Stimulated activated CD8-positive, alpha-beta memory T cell treated with anti-CD3 and anti-CD28 coated beads, Interleukin-12 subunit alpha, Interleukin-12 subunit beta, amount 100 ng/mL, for 24 hours (primary cell): ENCODE measurements around the gene IQGAP3.

Source experiments
- DNase-seq: peaks from one replicate; pipeline ENCODE4 v3.0.0-alpha.2; 2020; ENCODE audit errors: extremely low read depth

IQGAP3 gene

GRCh38 chr1:156496211-156496761, 76.1 kb downstream of the IQGAP3 start:
- no peak for DNase-seq

DNA sequence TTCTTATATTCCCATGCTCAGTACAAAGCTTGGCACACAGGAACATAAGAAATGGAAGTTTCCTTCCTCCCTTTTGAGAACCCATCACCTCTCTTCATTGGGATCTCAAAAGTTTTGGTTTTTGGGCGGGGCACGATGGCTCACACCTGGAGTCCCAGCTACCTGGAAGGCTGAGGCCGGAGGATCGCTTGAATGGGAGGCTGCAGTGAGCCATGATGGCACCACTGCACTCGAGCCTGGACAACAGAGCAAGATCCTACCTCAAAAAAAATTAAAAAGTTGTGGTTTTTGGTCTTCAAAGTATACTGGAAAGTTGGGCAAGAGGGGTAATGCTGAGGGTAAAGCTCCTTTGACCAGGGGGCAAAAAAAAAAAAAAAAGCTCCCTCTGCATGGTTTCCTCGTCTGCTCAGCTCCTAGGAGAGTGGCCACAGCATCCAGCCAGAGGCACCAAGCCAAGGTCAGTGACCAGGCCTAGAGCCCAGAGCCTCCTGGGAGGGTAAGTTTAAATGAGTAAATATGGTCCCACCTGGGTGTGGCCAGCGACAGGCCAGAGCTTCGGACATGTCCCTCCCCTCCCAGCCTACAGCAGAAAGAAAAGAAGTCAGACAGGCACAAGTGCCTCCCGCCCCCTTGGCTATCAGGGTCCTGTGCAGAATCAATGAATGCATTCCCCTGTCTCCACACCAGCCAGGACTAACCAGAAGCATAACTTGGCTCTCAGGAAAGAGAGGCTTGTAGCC, 76.8 kb downstream of the IQGAP3 start:
- DNase-seq: no peak

DNA sequence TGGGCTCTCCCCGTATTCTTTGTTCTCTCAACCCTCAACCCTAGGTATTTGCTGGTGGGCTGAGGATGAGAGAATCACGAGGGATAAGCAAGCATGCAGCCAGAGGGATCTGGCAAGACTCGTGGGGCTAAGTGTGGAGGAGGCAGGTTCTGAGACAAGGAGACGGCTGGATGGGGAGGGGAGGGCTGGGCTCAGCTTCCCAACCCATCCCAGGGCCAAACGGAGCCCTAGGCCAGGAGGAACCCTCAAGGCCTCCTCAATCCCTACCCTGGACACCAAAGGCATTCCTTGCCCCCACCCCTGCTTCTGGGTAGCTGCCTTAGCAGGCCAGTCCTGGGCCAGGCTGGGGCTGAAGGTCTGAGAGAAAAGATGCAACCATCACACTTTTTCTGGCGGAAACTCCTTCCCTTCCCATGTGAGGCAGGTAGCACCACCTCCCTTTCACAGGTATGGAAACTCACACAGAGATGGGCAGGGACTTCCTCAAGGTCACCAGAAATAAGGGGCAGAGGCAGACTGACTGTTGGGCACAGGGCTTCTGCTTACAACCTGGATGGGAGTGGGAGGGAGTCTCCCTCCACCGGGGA, 78.0 kb downstream of the IQGAP3 start:
- no peak for DNase-seq

- DNase-seq: no peak
Observed at GRCh38 chr1:156493742-156494141, 78.6 kb downstream of the IQGAP3 start.

- no peak for DNase-seq
Observed at GRCh38 chr1:156493154-156493631, 79.2 kb downstream of the IQGAP3 start.

- no peak for DNase-seq
Observed at GRCh38 chr1:156492591-156493080, 79.7 kb downstream of the IQGAP3 start.

DNA sequence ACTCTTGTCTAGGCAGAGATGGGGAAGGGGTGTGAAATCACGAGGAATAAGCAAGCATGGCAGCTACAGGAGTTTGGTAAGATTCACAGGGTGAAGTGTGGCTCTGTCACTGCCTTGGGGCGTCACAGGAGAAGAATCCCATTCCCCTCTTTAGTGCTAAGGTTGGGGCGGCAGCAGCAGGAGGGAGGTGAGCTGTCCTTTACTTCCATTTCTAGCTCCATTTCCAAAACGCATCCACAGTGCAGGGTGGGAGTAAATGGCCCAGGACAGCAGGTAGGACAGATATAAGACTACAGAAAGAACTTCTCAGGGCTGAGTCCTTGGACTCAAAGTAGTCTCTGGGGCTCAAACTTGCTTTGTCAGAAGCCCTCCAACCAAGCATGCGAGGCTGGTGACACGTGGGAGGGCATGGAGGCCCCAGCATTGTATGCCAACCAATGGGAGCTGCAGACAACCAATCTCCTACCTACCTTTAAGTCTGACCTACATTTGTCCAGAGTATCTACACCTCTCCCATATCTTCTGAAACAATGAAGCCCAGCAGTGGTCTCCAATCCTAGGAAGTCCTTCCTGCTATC, 80.3 kb downstream of the IQGAP3 start:
- no peak for DNase-seq

- no peak for DNase-seq
Observed at GRCh38 chr1:156491151-156491949, 81.0 kb downstream of the IQGAP3 start.

- no peak for DNase-seq
Observed at GRCh38 chr1:156490401-156491032, 81.8 kb downstream of the IQGAP3 start.

GRCh38 chr1:156489935-156490293, 82.5 kb downstream of the IQGAP3 start:
- no peak for DNase-seq

DNA sequence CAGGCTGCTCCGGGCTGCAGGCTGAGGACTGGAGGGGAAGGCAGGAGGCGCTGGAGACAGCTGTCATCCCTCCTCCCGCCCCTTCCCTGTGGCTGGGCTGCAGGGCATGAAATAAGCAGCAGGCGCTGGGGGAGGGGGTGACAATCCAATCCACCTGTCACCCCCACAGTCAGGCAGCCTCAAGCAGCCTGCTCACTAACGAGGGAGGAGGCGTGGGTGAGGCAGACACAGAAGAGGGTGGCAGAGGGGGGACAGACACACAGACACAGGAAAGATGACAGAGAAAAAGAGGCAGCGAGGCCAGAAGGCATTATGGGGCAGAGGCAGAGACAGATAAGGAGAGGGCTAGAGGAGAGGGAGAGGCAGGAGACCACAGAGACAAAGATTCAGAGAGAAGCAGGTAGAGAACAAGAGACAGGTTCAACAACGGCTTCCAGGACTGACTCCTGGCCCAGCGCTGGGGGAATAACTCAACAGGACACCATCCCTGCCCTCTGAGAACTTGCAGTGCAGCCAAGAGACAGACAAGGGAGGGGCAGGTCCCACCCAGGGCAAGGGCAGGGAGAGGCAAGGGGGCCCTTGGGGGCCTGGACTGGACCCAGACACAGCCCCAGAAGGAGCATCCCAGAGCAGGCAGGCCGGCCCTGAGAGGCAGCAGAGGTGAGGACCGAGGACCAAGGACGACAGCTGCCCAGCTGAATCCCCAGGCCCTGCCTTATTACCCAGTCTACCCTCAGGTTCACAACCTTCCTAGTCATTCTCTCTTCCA, 83.0 kb downstream of the IQGAP3 start:
- no peak for DNase-seq

GRCh38 chr1:156488566-156489165, 83.7 kb downstream of the IQGAP3 start:
- no peak for DNase-seq

GRCh38 chr1:156487862-156488261, 84.5 kb downstream of the IQGAP3 start:
- DNase-seq: no peak

DNA sequence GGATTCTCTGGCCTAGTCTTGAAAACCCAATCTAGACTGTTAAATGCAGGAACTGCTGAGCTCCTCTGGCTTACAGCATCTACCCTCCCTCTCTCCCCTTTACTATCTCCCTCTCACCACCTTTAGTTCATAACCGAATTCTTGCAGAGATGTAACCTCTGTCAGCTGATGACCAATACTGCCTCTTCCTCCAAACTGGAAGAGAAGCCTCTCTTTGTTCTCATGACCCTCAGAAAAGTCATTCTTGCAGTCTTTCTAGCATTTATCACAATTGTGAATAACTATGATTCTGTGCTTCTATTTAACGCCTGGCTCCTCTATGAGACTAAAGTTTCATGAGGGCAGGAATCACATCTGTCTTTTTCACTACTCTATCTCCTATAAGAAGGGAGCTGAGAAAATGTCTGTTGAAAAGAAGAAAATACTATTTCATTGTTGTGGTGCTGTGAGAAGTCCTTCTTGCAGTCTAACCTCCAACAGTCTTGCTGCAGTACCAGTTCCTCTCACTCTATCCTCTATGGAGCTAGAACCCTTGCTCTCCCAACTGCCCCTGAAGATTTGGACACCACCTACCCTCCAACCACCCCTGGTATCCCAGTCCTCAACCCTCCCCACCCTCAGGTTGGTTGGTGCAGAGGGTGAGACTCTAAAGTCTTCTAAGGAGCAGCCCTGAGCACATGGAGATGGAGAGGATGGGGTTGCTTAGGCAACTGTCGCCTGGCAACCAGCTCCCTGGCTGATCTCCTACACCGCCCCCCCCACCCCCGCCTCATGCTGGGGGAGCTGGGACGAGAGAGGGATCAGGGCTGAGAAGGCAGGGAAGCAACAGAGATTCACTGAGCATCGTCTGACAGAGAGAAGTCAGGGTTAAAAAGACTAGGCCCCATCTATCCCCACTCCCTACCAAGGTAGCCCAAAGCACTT, 85.7 kb downstream of the IQGAP3 start:
- no peak for DNase-seq

DNA sequence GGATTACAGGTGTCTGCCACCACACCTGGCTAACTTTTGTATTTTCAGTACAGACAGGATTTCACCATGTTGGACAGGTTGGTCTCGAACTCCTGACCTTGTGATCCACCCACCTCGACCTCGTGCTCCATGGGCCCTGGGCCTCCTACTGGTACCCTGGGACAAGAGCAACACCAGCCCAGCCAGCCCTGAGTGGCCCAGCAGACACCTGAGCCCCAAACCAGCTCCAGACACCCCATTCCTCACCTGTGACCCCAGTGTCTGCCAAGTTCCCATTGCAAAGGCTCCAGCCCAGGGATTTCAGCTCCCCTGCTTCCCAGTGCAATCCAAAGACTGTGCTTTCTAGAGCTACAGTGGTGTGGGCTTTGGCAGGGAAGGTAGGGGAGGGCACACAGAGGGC, 86.4 kb downstream of the IQGAP3 start:
- DNase-seq: no peak

DNA sequence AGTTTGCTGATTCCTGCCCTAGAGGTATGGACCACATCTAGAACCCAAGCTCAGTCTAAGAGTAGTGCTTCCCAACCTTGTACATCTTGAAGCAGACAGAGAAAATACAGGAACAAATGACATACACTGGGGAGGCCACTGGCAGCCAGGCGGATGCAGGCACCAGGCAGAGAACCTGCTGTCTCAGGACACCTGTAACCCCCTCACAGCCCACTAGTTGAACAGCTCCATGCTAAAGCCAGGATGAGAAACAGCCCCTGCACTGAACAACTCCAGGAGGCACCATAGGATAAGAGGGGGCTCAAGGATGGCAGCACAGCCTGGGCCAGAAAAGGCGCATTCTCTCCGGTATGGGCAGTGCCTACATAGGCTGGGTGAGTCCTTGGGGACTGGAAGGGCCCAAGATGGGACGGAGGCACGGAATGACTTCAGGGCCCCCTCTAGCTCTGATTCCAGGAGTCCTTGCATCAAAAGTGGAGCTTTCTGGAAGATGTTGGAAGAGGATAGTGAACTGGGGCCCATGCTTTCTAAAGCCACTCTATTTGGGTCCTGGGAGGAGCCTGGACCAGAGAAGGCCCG, 87.8 kb downstream of the IQGAP3 start:
- DNase-seq: no peak

DNA sequence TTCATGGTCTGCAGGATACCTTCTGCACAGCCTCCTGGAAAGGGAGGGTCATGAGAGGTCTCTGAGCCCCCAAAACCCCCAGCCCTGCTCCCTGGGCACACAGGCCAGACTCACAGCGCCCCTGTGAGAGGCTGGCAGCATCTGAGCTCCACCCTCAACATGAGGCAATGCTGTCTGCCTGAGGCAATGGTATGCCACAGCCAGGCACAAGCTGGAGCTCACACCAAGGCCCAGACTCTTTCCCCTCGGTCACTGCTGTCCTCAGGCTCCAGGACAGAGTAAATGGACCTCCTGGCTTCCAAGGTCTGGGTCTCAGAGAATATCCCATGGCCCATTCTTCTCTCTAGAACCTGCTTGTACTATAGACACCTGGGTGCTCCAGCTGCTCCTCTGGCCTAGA, 89.0 kb downstream of the IQGAP3 start:
- no peak for DNase-seq

DNA sequence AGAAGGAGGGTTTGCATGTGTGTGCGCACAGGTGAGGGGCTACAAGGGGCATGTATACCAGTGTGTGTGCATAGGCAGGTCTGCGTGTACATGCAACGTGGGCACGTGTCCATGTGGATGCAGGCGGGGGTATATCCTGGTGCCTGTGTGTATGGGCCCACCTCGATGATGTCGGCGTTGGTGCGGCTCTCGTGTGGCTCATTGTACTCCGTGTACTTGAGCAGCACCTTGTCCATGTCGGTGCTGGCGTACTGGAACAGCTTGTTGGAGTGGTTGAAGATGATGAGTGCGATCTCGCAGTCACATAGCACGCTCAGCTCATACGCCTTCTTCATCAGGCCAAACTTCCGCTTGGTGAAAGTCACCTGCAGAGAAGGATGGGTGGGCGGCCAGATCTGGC, 90.1 kb downstream of the IQGAP3 start:
- DNase-seq: no peak

DNA sequence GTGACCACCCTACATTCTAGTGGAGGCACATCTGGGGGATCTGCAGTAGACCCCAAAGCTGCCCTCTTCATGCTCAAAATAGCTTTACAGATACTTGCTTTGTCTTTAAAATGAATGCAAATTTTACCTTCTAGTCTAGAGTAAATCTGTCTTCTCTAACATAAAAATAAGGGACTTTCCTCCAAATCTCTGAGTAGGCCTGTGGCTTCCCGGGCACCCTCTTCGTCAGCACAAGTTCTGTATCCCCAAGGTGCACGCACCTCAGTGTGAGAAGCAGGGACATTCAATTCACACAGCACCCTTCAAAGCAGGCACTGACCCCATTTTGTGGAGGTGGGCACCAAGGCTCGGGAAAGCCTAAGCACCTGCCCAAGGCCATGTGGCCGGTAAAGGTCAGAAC, 90.8 kb downstream of the IQGAP3 start:
- DNase-seq: no peak
